Measurements from ENCODE around the gene ZNF620.
"Not testable (repeated sequence)": the region's sequence is repeated elsewhere in the genome, so short reads cannot be mapped to it uniquely, and the experiment has no call there.

Gene ZNF620

DNA sequence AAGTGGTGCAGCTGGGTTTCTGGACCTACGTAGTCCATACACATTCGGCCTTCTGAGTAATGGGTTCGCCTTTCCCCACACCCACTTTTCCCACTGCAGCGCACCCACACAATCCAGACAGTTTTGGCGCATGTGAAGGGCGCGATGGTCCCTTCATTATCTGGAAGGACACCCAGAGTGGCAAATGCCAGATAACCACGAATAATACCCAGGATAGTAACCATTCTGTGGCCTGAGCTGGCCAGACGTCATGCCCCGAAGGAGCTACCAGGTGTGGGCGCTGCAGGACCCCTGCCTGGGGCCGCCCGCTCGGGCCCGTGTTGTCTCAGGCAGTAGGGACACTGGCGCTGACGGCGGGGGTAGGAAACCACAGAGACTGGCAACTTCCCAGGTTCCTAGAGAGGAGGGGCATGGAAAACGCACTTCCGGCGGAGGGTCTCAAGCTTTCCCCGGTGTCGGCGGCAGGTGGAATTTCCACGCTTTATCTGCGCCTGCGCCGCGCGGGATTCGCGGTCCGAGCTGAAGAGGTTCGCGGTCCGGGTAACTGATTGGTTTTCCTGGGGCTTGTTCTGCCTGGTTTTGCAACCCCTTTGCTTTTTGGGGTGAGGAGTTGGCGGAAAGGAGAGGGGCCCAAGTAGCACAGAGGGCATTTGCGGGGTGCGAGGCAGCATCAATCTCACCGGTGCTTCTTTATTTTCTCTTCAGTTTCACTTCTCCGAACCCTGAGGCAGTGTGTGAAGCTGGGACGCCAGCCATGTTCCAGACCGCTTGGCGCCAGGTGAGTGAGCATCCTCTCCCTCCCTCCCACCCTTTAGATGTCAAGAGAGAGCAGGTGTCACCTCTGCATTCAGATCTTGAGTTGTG is at the start of gene ZNF620:
Gene ZNF620, plus strand, starts transcription at position 441 of the 864 bp plus-strand sequence. Its CDS starts 314 bp downstream, at position 755.
- peak; percentile 82 to 92 (median 85) for DNase-seq

DNA sequence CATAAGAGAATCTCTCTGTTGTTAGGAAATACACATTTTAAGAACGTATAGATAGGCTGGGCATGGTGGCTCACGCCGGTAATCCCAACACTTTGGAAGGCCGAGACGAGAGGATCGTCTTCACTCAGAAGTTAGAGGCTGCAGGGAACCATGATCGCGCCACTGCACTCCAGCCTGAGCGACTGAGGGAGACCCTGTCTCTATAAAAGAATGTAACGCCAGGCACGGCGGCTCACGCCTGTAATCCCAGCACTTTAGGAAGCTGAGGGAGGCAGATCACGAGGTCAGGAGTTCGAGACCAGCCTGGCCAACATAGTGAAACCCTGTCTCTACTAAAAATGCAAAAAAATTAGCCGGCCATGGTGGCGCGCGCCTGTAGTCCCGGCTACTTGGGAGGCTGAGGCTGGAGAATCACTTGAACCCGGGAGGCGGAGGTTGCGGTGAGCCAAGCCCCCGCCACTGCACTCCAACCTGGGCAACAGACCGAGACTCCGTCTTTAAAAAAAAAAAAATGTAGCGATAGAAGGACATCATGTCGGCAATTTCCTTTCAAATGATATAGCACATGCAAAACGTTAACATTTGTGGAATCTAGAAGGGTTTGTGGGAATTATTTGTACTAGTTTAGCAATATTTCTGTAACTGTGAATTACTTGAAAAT is 49.4 kb upstream of the ZNF620 start:
- DNase-seq = no peak

DNA sequence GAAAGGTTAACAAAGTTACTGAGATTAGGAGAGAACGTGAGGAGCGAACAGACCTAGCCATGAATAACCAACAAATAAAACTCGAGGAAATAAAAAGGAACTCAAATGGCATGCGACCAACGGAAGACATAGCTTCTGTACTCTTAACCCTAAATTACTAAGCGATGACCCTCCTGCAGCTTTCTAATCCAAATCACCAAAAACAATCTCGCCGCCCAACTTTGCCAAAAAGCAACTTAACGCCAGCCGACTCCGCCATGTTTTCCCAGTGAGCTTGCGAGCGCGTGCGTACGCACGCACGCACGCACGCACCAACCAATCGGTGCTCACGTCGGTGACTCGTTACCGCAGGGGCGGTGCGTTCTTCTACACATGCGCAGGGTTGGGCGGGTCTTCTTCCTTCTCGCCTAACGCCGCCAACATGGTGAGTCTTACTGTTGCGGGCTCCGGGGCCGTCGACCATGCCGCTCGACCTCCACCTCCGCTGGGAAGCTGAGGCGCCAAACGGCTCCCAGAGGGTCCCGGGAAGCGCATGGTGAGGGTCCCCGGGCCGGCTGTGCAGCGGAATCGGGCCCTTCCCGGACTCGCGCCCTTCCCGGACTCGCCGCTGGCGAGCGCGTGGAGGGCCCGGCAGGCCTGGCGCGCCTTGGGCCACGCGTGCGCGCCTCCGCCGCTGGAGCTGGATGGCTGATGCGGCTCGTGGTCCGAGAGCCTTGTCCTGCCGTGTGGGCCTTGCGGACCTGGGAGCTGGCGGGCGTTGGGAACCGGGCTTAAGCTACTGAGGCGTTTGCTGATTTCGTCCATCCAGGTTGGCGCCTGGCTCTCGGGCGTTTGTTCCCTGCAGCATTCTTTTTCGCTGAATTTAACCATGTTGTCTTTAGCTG is 48.7 kb upstream of the ZNF620 start, which contains the start of gene RPL14:
Gene RPL14, plus strand, starts transcription at position 400 of the 884 bp plus-strand sequence. Its CDS starts 133 bp downstream, at position 533.
- DNase-seq = peak; percentile 84 to 91 (median 91)

- DNase-seq = no peak
Observed at GRCh38 chr3:40458473-40458872, 47.4 kb upstream of the ZNF620 start.

DNA sequence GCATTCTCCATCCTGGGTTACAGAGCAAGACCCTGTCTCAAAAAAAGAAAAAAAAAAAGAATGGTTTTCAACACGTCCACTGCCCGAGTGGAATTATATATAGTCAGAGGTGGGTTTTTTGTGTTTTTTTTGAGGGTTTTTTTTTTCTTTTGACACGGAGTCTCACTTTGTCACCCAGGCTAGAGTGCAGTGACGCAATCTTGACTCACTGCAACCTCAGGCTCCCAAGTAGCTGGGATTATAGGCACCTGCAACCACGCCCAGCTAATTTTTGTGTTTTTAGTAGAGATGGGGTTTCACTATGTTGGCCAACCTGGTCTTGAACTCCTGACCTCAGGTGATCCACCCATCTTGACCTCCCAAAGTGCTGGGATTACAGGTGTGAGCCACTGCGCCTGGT is 45.4 kb upstream of the ZNF620 start:
- not testable (repeated sequence) for DNase-seq

GRCh38 chr3:40461161-40461560 is 44.7 kb upstream of the ZNF620 start:
- peak in 1 of 3 experiments; percentile 0 for DNase-seq

GRCh38 chr3:40462838-40463237 is 43.0 kb upstream of the ZNF620 start:
- DNase-seq = not testable (repeated sequence)

DNA sequence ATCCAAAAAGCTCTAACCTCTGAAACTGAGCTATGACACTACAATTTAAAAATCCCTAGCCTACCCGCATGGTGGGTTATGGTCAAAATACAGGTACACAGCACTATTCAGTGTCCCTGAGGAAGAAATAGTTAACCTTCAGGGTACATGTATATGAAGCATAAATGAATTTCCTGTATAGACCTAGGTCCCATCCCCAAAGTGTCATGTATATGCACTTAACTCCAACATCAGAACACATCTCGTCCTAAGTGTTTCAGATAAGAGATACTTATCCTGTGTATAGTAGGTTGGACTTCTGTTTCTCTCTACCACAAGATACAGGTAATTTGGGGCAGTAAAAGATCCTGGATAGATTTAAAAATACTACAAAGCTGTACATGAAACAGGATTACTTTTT is 42.3 kb upstream of the ZNF620 start:
- DNase-seq = no peak

- peak in 1 of 3 experiments; percentile 1 for DNase-seq
Observed at GRCh38 chr3:40464339-40465110, 41.3 kb upstream of the ZNF620 start.

GRCh38 chr3:40465111-40465407 is 40.8 kb upstream of the ZNF620 start:
- no peak for DNase-seq

- DNase-seq = no peak
Observed at GRCh38 chr3:40465456-40465855, 40.4 kb upstream of the ZNF620 start.

- no peak for DNase-seq
Observed at GRCh38 chr3:40468018-40468417, 37.8 kb upstream of the ZNF620 start.

DNA sequence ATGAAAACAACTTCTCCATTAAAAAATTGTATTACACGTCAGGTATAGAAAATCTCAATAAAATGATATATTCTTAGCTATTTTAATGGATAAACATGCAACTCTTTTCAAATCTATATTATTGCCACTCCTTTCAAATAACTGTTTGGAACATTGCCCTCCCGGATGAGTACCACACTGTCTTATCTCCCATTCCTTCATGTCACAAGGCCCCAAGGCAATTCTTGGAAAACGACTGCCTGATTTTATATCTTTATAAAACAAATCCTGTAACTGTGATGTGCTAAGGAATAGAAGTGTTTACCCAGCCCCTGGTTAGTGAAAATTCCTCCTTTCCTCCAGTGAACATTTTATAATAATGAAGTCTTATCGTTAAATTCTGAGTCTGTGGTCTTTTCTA is 35.1 kb upstream of the ZNF620 start:
- DNase-seq = no peak

DNA sequence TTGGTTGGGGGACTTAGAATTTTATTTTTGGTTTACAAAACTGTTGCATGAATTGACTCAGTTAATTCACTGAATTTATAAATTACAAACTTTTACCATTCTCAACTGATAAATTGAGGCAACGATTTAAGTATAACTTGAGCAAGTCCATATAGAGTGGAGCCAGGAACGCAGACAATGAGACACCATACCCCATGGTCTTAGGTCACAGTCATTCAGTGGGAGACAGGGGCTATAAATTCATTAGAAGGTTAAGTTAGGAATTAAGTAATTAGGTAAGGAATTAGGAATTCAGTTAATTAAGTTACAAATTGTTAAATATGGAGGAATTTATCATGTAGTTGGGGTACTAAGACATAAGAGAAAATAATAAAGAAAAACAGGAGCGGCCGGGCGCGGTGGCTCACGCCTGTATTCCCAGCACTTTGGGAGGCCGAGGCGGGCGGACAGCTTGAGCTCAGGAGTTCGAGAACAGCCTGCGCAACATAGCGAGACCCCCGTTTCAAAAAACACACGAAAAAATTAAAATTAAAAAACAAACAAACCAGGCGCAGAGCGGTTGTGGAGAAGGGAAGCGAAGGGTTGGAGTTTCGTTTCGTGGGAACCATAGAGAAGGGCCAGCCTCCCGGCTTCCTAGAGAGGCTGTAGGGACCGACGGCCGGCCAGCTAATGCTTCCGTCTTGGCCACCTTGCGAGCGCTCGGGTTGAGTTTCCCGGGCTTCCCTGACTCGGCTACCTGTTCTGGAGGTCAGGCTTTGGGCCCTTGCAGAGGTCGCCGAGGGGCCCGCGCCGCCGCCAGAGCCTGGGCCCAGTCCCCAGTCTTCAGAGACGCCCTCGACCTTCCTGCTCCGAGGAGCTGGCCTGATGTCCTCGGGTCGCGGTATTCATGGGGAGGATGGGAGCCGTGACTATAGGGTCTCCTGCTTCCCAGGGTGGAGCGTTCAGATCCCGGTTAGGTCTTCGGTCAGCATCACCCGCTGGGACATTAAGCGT is 29.1 kb upstream of the ZNF620 start, which contains the start of gene ZNF619:
Gene ZNF619, plus strand, starts transcription at position 645 of the 993 bp plus-strand sequence. CDS start 858 bp downstream, outside the sequence.
- DNase-seq = peak; percentile 52 to 71 (median 64)

DNA sequence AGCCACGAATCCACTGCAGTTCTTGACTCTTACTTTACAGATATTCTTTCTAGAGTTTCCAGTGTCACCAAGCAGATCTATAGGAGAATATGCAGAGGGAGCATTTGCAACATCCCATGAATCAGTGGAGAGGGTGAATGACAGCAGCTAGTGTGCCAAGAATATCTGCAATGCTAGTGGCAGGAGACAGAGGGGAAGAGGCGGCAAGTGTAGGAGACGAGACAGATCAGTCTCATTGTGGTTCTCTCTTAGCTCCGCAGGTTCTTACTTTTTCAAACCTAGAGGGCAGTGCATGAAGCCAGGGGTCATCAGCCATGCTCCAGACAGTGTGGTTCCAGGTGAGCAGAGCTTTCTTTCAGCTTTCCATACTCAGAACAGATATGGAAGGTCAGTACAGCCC is 28.2 kb upstream of the ZNF620 start:
- DNase-seq = peak in 1 of 3 experiments; percentile 26

DNA sequence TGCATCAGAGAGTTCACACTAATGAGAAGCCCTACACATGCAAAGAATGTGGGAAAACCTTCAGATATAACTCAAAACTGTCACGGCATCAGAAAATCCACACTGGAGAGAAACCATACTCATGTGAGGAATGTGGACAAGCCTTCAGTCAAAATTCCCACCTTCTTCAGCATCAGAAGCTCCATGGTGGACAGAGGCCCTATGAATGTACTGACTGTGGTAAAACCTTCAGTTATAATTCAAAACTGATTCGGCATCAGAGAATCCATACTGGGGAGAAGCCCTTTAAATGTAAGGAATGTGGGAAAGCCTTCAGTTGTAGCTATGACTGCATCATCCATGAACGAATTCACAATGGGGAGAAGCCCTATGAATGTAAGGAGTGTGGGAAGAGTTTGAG is 18.7 kb upstream of the ZNF620 start:
- no peak for DNase-seq

DNA sequence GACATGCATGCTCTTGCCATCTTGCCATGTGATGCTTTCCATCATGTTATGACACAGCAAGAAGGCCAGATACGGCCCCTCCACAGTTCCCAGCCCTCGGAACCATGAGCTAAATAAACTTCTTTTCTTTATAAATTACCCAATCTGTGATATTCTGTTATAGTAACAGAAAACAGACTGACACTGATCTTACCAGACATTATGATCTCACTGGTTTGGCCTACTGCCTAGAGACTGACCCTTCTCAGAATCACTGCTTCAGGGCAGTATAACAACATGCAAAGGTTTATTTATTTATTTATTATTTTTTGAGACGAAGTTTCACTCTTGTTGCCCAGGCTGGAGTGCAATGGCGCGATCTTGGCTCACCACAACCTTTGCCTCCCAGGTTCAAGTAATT is 14.9 kb upstream of the ZNF620 start:
- no peak for DNase-seq

- DNase-seq = no peak
Observed at GRCh38 chr3:40494698-40495097, 11.1 kb upstream of the ZNF620 start.

DNA sequence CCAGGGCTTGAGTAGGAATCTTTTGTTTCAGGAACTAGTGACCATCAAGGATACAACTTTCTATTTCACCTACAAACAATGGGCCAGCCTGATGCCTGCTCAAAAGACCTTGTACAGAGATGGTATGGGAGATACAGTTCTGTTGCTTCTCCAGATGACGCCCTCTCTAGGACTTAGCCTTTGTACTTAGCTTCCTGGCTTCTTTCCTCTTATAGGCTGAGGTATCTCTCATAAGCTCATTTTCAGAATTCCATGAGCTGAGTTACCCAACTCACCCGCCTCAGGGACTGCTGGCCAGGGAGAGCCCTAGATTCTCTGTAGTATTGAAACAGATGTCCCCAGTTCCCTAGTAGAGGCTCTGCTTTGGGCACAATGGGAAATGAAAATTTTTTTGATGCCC is 8.6 kb upstream of the ZNF620 start:
- DNase-seq = no peak

DNA sequence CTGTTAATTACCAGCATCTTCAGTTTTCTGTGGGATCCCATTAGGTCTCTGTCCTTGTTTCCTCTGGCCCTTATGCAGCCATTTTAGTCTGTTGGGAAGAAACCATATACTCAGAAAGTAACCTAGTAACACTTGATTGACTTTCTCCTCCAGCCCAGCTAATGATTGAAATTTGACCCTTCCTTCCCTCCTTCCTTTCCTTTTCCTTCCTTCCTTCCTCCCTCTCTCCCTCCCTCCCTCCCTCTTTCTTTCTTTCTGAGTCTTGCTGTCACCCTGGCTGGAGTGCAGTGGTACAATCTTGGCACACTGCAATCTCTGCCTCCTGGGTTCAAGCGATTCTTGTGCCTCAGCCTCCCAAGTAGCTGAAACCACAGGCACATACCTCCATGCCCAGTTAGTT is 5.9 kb upstream of the ZNF620 start:
- DNase-seq = no peak

DNA sequence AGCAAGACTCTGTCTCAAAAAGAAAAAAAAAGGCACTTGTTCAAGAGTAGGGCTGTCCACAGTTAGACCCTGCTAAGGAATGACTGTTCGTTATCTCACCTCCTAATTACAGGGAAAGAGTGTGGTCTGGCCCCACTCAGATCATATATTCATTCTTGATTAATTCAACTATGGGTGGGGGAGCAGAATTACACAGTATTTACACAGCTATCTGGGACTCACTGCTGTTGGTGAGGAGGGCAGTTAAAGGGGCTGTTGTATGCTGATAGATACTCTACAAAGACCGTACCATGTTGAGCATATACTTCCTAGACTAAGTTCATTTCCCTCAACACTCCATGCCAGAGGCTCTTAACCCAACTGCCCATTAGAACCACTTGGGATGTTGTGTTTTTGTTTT is 3.8 kb upstream of the ZNF620 start:
- no peak for DNase-seq
